HEK293 (cell line): ENCODE data around the gene VDAC1.

ENCODE experiments used
- CTCF ChIP-seq: fragments of 450-650 bp; formaldehyde crosslinking; IDR thresholded peaks from 2 replicates; pipeline ENCODE4 v1.5.1; 2016; ENCODE audit warnings: missing biosample characterization, missing genetic modification characterization
- MEIS1 ChIP-seq: sonication (generic); formaldehyde crosslinking; IDR thresholded peaks from 2 replicates; pipeline ENCODE4 v1.8.1; 2022; ENCODE audit warnings: missing genetic modification reagents, mild to moderate bottlenecking, borderline replicate concordance
- MYNN ChIP-seq: fragments of 450-650 bp; formaldehyde crosslinking; IDR thresholded peaks from 2 replicates; pipeline ENCODE4 v1.5.1; 2016; ENCODE audit warnings: missing biosample characterization, missing genetic modification characterization, borderline replicate concordance
- YY1 ChIP-seq: fragments of 450-650 bp; formaldehyde crosslinking; IDR thresholded peaks from 2 replicates; pipeline ENCODE4 v1.5.1; 2018; ENCODE audit warnings: missing biosample characterization, missing genetic modification characterization
- ZFP37 ChIP-seq: fragments of 450-650 bp; formaldehyde crosslinking; IDR thresholded peaks from 2 replicates; pipeline ENCODE4 v1.5.1; 2016; ENCODE audit warnings: missing biosample characterization, missing genetic modification characterization
- ZIC2 ChIP-seq: fragments of 450-650 bp; formaldehyde crosslinking; IDR thresholded peaks from 2 replicates; pipeline ENCODE4 v1.5.1; 2016; ENCODE audit warnings: missing biosample characterization, missing genetic modification characterization
- ZNF174 ChIP-seq: fragments of 450-650 bp; formaldehyde crosslinking; IDR thresholded peaks from 2 replicates; pipeline ENCODE4 v1.5.0; 2017; ENCODE audit warnings: missing biosample characterization, mild to moderate bottlenecking, missing genetic modification characterization
- ZNF248 ChIP-seq: fragments of 450-650 bp; formaldehyde crosslinking; IDR thresholded peaks from 2 replicates; pipeline ENCODE4 v1.5.1; 2017; ENCODE audit warnings: missing biosample characterization, missing genetic modification characterization
- ZNF302 ChIP-seq: fragments of 450-650 bp; formaldehyde crosslinking; IDR thresholded peaks from 2 replicates; pipeline ENCODE4 v1.5.1; 2016; ENCODE audit warnings: missing biosample characterization, missing genetic modification characterization, low read depth
- ZNF610 ChIP-seq: fragments of 450-650 bp; formaldehyde crosslinking; IDR thresholded peaks from 2 replicates; pipeline ENCODE4 v1.5.1; 2016; ENCODE audit warnings: missing biosample characterization, missing genetic modification characterization, borderline replicate concordance
- TF ChIP-seq, protein P1 (sequence below): fragments of 450-650 bp; formaldehyde crosslinking; IDR thresholded peaks from 2 replicates; pipeline ENCODE4 v1.5.1; 2016; ENCODE audit warnings: missing biosample characterization, missing genetic modification characterization

DNA sequence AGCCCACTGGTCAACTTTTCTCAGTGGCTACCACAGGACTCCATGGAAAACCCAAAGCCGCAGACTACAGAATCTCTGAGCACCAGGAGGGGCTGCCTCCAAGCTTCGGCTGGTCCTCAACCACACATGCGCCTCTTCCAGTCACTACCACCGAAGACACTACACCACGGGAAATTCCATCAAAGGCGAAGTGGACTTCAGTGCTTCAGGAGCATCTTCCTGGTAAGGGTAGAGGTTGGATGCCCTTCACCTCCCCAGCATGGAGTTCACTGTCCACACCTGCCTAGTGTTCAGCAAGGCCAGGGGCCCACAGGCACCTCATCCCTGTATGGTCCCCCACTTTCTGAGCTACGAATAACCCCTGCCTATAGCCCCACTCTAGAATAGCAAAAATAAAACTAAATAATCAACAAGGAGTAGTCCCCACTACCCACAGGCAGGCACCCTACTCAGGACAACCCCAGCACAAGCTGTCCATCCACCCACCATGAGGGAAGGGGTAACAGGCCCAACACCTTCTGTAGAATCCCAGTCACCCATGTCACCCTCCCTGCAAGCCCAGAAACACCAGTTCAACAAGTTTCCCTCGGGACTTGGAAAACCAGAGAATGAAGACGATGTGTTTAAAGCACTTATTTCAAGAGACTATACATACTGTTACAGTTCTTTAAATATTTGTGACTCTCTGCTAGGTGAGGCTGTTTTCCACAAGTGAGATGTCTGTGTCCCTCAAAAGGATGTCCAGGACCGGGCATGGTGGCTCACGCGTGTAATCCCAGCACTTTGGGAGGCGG is 2.6 kb downstream of the VDAC1 start:
- no peak for TF ChIP-seq MYNN (tag by site-specific recombination)
- TF ChIP-seq MEIS1 (CRISPR knock-in tag): no peak
- no peak for TF ChIP-seq ZNF248 (tag by site-specific recombination)
- no peak for TF ChIP-seq ZNF610
- TF ChIP-seq ZFP37: no peak
- TF ChIP-seq, protein P1, sequence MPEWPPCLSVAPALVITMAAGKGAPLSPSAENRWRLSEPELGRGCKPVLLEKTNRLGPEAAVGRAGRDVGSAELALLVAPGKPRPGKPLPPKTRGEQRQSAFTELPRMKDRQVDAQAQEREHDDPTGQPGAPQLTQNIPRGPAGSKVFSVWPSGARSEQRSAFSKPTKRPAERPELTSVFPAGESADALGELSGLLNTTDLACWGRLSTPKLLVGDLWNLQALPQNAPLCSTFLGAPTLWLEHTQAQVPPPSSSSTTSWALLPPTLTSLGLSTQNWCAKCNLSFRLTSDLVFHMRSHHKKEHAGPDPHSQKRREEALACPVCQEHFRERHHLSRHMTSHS (tag by site-specific recombination): no peak
- no peak for TF ChIP-seq CTCF (tag by site-specific recombination)
- TF ChIP-seq YY1: no peak
- no peak for TF ChIP-seq ZIC2 (tag by site-specific recombination)
- no peak for TF ChIP-seq ZNF302 (tag by site-specific recombination)
- TF ChIP-seq ZNF174 (tag by site-specific recombination): no peak
